DOHH2 (cell line): ENCODE measurements around the gene TWIST2.

Experiments
- H3F3A ChIP-seq: fragments of 200-600 bp; sonication (generic), shearing (Covaris generic); 2 replicates; pipeline ENCODE4 v1.6.0; 2016; ENCODE audit warnings: antibody characterized with exemption, mild to moderate bottlenecking; ENCODE audit not compliant: control insufficient read depth, insufficient read depth
- H3K27ac ChIP-seq: fragments of 200-600 bp; sonication (generic); 2 replicates; pipeline ENCODE4 v1.5.1; 2014; ENCODE audit warnings: low read depth, mild to moderate bottlenecking, low read length, moderate library complexity
- H3K27me3 ChIP-seq: fragments of 200-600 bp; sonication (generic); 2 replicates; pipeline ENCODE4 v1.6.1; 2014; ENCODE audit warnings: mild to moderate bottlenecking, low read length, mixed read lengths; ENCODE audit not compliant: control insufficient read depth
- H3K36me3 ChIP-seq: fragments of 200-600 bp; sonication (generic); 2 replicates; pipeline ENCODE4 v1.6.1; 2014; ENCODE audit warnings: mild to moderate bottlenecking, low read length, moderate library complexity, mixed read lengths; ENCODE audit not compliant: control insufficient read depth
- H3K4me1 ChIP-seq: fragments of 200-600 bp; sonication (generic); 2 replicates; pipeline ENCODE4 v1.6.1; 2014; ENCODE audit warnings: mild to moderate bottlenecking, low read length, mixed read lengths; ENCODE audit not compliant: control insufficient read depth
- H3K4me2 ChIP-seq: fragments of 200-600 bp; sonication (generic); 2 replicates; pipeline ENCODE4 v1.6.0; 2014; ENCODE audit warnings: mild to moderate bottlenecking, low read length, moderate library complexity
- H3K4me3 ChIP-seq: fragments of 200-600 bp; sonication (generic); 2 replicates; pipeline ENCODE4 v1.5.1; 2014; ENCODE audit warnings: mild to moderate bottlenecking, low read length, mixed read lengths
- H3K79me2 ChIP-seq: fragments of 200-600 bp; sonication (generic); 2 replicates; pipeline ENCODE4 v1.6.1; 2014; ENCODE audit warnings: mild to moderate bottlenecking, low read length, mixed read lengths; ENCODE audit not compliant: control insufficient read depth
- H3K9me2 ChIP-seq: fragments of 200-600 bp; sonication (generic); replicated peaks from 2 replicates; pipeline ENCODE4 v1.6.1; 2014; ENCODE audit warnings: mild to moderate bottlenecking, low read length, mixed read lengths; ENCODE audit not compliant: control insufficient read depth
- H3K9me3 ChIP-seq: fragments of 200-600 bp; sonication (generic); 2 replicates; pipeline ENCODE4 v1.6.1; 2014; ENCODE audit warnings: antibody characterized with exemption, low read length, mixed read lengths; ENCODE audit not compliant: control insufficient read depth, insufficient read depth
- H4K20me1 ChIP-seq: fragments of 200-600 bp; sonication (generic); 2 replicates; pipeline ENCODE4 v1.6.0; 2014; ENCODE audit warnings: low read depth, mild to moderate bottlenecking, antibody characterized with exemption, low read length, moderate library complexity; ENCODE audit not compliant: control insufficient read depth, insufficient read depth
- EZH2phosphoT487 ChIP-seq: fragments of 200-600 bp; sonication (generic); IDR thresholded peaks from 2 replicates; pipeline ENCODE4 v1.6.1; 2017; ENCODE audit warnings: borderline replicate concordance, mild to moderate bottlenecking, antibody characterized with exemption, low read length, moderate library complexity, mixed read lengths
- TF ChIP-seq, protein P1 (sequence below): fragments of 200-600 bp; sonication (generic); IDR thresholded peaks from one replicate; pipeline ENCODE4 v1.5.1; 2014; ENCODE audit warnings: antibody characterized with exemption, mild to moderate bottlenecking, low read depth, low read length; ENCODE audit not compliant: poor library complexity, severe bottlenecking

The TWIST2 gene

DNA sequence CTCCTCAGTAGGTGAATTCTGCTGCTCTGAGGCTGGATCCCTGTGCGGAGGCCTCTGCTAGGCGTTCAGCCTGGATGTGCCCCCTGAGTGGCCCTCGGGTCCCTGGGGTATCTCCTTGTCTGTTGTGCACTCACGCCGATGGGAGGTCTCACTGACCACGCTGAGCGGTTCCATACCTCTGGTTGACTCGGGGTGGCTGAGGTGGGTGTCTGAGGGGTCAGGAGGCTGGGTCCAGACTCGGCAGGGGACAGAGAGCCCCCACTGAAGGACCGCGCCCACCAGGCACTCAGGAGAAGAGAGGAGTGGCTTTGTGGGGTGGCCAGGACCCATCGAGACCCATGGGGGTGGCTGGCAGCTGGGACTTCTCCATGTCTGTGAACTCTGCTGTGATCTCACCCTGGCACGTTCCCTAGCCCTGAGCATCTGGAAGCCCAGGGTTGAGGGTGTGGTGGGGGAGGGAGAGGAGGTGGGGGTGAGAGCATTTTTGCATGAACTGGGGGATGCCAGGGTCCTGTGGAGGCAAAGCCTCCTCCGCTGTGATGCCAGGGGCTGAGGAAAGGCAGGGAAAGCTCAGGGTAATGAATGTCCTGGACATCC, 53.7 kb downstream of the TWIST2 start:
- Histone ChIP-seq H3K9me2 (no peaks in the 10 kb centered on the region), H4K20me1 (no peaks in the 10 kb centered on the region), H3K36me3 (no peaks in the 10 kb centered on the region), H3K9me3 (peaks cover 20% of the 10 kb centered on the region; the same call in 1 of the 2 replicates), H3K27ac (no peak overlapping the region), H3K4me3 (no peak overlapping the region), H3K79me2 (no peaks in the 10 kb centered on the region), H3K4me2 (no peak overlapping the region), H3K4me1 (no peaks in the 10 kb centered on the region), H3F3A (no peaks in the 10 kb centered on the region), H3K27me3 (no peaks in the 10 kb centered on the region)
- no peak for TF ChIP-seq EZH2phosphoT487
- TF ChIP-seq, protein P1, sequence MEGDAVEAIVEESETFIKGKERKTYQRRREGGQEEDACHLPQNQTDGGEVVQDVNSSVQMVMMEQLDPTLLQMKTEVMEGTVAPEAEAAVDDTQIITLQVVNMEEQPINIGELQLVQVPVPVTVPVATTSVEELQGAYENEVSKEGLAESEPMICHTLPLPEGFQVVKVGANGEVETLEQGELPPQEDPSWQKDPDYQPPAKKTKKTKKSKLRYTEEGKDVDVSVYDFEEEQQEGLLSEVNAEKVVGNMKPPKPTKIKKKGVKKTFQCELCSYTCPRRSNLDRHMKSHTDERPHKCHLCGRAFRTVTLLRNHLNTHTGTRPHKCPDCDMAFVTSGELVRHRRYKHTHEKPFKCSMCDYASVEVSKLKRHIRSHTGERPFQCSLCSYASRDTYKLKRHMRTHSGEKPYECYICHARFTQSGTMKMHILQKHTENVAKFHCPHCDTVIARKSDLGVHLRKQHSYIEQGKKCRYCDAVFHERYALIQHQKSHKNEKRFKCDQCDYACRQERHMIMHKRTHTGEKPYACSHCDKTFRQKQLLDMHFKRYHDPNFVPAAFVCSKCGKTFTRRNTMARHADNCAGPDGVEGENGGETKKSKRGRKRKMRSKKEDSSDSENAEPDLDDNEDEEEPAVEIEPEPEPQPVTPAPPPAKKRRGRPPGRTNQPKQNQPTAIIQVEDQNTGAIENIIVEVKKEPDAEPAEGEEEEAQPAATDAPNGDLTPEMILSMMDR, result no peak

DNA sequence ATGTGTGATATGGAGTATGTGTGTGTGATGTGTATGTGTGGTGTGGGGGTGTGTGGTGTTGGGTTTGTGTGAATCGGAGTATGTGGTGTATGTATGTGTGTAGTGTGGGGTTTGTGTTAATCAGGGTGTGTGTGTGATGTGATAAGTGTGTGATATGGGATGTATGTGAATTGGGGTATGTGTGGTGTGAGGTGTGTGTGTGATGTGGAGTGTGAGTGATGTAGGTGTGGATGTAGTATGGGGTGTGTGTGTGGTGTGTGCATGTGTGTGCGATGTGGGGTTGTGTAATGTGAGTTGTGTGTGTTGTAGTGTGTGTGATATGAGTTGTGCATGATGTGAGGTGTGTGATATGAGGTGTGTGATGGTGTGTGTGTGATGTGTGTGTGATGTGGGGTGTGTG, 54.4 kb downstream of the TWIST2 start:
- Histone ChIP-seq H3K27ac (no peak overlapping the region), H3K27me3 (no peaks in the 10 kb centered on the region), H3K36me3 (no peaks in the 10 kb centered on the region), H3K4me3 (no peak overlapping the region), H3K4me1 (no peaks in the 10 kb centered on the region), H3K9me2 (no peaks in the 10 kb centered on the region), H3K79me2 (no peaks in the 10 kb centered on the region), H3K9me3 (peaks cover 20% of the 10 kb centered on the region; the same call in 1 of the 2 replicates), H4K20me1 (no peaks in the 10 kb centered on the region), H3F3A (no peaks in the 10 kb centered on the region), H3K4me2 (no peak overlapping the region)
- no peak for TF ChIP-seq EZH2phosphoT487
- TF ChIP-seq, protein P1, result no peak

DNA sequence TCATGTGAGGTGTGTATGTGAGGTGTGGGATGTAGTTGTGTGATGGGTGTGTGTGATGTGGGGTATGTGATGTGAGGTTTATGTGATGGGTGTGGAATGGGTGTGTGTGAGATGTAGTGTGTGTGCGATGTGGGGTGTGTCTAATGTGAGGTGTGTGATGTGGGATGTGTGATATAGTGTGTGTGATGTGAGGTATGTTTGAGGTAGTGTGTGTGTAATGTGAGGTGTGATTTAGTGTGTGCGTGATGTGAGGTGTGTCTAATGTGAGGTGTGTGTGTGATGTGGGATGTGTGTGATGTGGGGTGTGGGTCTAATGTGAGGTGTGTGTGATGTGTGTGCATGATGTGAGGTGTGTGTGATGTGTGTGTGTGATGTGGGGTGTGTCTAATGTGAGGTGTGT, 55.3 kb downstream of the TWIST2 start:
- no peaks in the 10 kb centered on the region for H3K79me2 ChIP-seq
- H3K4me1 ChIP-seq, result no peaks in the 10 kb centered on the region

More for the DNA sequence above, 55.3 kb downstream of the TWIST2 start:
- no peak overlapping the region for H3K4me3 ChIP-seq
- no peak overlapping the region for H3K27ac ChIP-seq
- no peaks in the 10 kb centered on the region for H3F3A ChIP-seq
- peaks cover 28% of the 10 kb centered on the region for H3K9me3 ChIP-seq
- H3K36me3 ChIP-seq, result no peaks in the 10 kb centered on the region
- TF ChIP-seq, protein P1, result no peak
- no peak for TF ChIP-seq EZH2phosphoT487
- H3K9me2 ChIP-seq, result no peaks in the 10 kb centered on the region
- no peaks in the 10 kb centered on the region for H4K20me1 ChIP-seq
- H3K27me3 ChIP-seq, result no peaks in the 10 kb centered on the region
- no peak overlapping the region for H3K4me2 ChIP-seq
